Smooth muscle cell (in vitro differentiated cells): ENCODE data around the gene SPG11. TPM values are rescaled to one million over a fixed set of nuclear protein-coding genes. Genes with fewer than 3 reads are reported as not detected.

Experiments
- DNase-seq: peaks from one replicate; lab custom pipeline; 2025; ENCODE audit not compliant: unreplicated experiment; lab: John Stamatoyannopoulos, UW
- H2AFZ ChIP-seq: fragments of 200-600 bp; sonication (generic); 2 replicates; pipeline ENCODE4 v1.6.0; 2016; ENCODE audit warnings: antibody characterized with exemption, low read depth, mild to moderate bottlenecking
- H3F3A ChIP-seq: fragments of 200-600 bp; sonication (generic); 2 replicates; pipeline ENCODE4 v1.6.0; 2017; ENCODE audit warnings: antibody characterized with exemption, low read depth
- H3K27ac ChIP-seq: fragments of 200-600 bp; sonication (generic); 2 replicates; pipeline ENCODE4 v1.5.1; 2016; ENCODE audit warnings: low read depth, mild to moderate bottlenecking
- H3K27me3 ChIP-seq: fragments of 200-600 bp; sonication (generic); 2 replicates; pipeline ENCODE4 v1.6.1; 2016; ENCODE audit warnings: low read depth, mild to moderate bottlenecking
- H3K36me3 ChIP-seq: fragments of 200-600 bp; sonication (generic); 2 replicates; pipeline ENCODE4 v1.5.1; 2016; ENCODE audit warnings: low read depth
- H3K4me1 ChIP-seq: fragments of 200-600 bp; sonication (generic); 2 replicates; pipeline ENCODE4 v1.5.1; 2016; ENCODE audit warnings: low read depth
- H3K4me2 ChIP-seq: fragments of 200-600 bp; sonication (generic); 2 replicates; pipeline ENCODE4 v1.6.0; 2016; ENCODE audit warnings: mild to moderate bottlenecking
- H3K4me3 ChIP-seq: fragments of 200-600 bp; sonication (generic); 2 replicates; pipeline ENCODE4 v1.5.1; 2016; ENCODE audit warnings: mild to moderate bottlenecking
- H3K79me2 ChIP-seq: fragments of 200-600 bp; sonication (generic); 2 replicates; pipeline ENCODE4 v1.6.0; 2016; ENCODE audit warnings: low read depth, mild to moderate bottlenecking
- H3K9ac ChIP-seq: fragments of 200-600 bp; sonication (generic); 2 replicates; pipeline ENCODE4 v1.6.0; 2016; ENCODE audit warnings: low read depth
- H3K9me3 ChIP-seq: fragments of 200-600 bp; sonication (generic); replicated peaks from 2 replicates; pipeline ENCODE4 v1.5.1; 2016; ENCODE audit warnings: low read depth
- H4K20me1 ChIP-seq: fragments of 200-600 bp; sonication (generic); 2 replicates; pipeline ENCODE4 v1.6.0; 2016; ENCODE audit warnings: low read depth
- CTCF ChIP-seq: fragments of 200-600 bp; sonication (generic); IDR thresholded peaks from 2 replicates; pipeline ENCODE4 v1.5.1; 2017; ENCODE audit warnings: borderline replicate concordance, mild to moderate bottlenecking, antibody characterized with exemption; ENCODE audit not compliant: insufficient read depth, poor library complexity, severe bottlenecking
- WGBS: methylation state at CpG from one replicate; pipeline ENCODE4 v1.1.7; 2016; ENCODE audit warnings: low lambda C conversion rate; 5-methylcytosine and 5-hydroxymethylcytosine counted together
- polyA plus RNA-seq: library from polyadenylated mRNA; unstranded; fragments of >200 nt; fragmentation: Nextera tagmentation; extraction: Ambion mirVana; gene quantifications from 2 replicates; pipeline ENCODE4 v1.2.1, GENCODE V29; 2016
- total RNA-seq: library from RNA; depleted of rRNA; stranded (reverse); fragments of >200 nt; gene quantifications from 2 replicates; pipeline ENCODE4 v1.2.3, GENCODE V29; 2014

SPG11 gene
- total and polyA plus RNA-seq, 2 experiments from 2014 or later: 16.2 to 48.6 TPM

- peak within 1 kb of the TSS; percentile 100 for H3K27ac ChIP-seq
- H3K36me3 ChIP-seq: no peaks in the 10 kb centered on the region
- peak within 1 kb of the TSS; percentile 98 for H3K4me2 ChIP-seq
- no peak for TF ChIP-seq CTCF
- H3K4me1 ChIP-seq: peaks cover 4% of the 10 kb centered on the region
- peak; percentile 89 for DNase-seq
- peak within 1 kb of the TSS; percentile 100 for H3K9ac ChIP-seq
- peak within 1 kb of the TSS; percentile 100 for H3K4me3 ChIP-seq
- H3F3A ChIP-seq: peaks cover 3% of the 10 kb centered on the region
- peak within 1 kb of the TSS; percentile 100 for H2AFZ ChIP-seq
- H3K79me2 ChIP-seq: peaks cover 36% of the 10 kb centered on the region
- under 1% methylated on average over 37 of the region's 37 CpGs for WGBS
- H3K9me3 ChIP-seq: no peaks in the 10 kb centered on the region
- no peaks in the 10 kb centered on the region for H3K27me3 ChIP-seq
- peaks cover 44% of the 10 kb centered on the region for H4K20me1 ChIP-seq
These were observed 47.8 kb upstream of the SPG11 start, which contains the start of the genes B2M and PATL2 for GRCh38 chr15:44711096-44711742. Gene B2M (plus strand): TSS chr15:44711517. CDS start chr15:44711547, 30 bp downstream. Gene PATL2 (minus strand): TSS chr15:44711323. CDS start chr15:44676490, 34,833 bp downstream.

GRCh38 chr15:44710236-44711095 lies 47.0 kb upstream of the SPG11 start:
- H3K4me2 ChIP-seq: peak overlapping the region; percentile 95
- H2AFZ ChIP-seq: peak overlapping the region; percentile 100
- peak overlapping the region; percentile 100 for H3K27ac ChIP-seq
- H3K9ac ChIP-seq: peak overlapping the region; percentile 100
- peak overlapping the region; percentile 100 for H3K4me3 ChIP-seq
- no peaks in the 10 kb centered on the region for H3K9me3 ChIP-seq
- WGBS: 44% methylated on average over 11 of the region's 11 CpGs
- peak; percentile 14 for TF ChIP-seq CTCF
- H3K36me3 ChIP-seq: no peaks in the 10 kb centered on the region
- no peaks in the 10 kb centered on the region for H3K27me3 ChIP-seq
- peaks cover 3% of the 10 kb centered on the region for H3F3A ChIP-seq
- peaks cover 4% of the 10 kb centered on the region for H3K4me1 ChIP-seq
- H3K79me2 ChIP-seq: peaks cover 36% of the 10 kb centered on the region
- no peak for DNase-seq
- peaks cover 36% of the 10 kb centered on the region for H4K20me1 ChIP-seq

- Histone ChIP-seq H3K27ac (peak overlapping the region; percentile 21), H3K4me2 (no peak overlapping the region), H3K4me1 (no peaks in the 10 kb centered on the region), H3F3A (peaks cover 3% of the 10 kb centered on the region), H3K4me3 (no peak overlapping the region), H3K36me3 (no peaks in the 10 kb centered on the region), H3K79me2 (peaks cover 7% of the 10 kb centered on the region), H3K9ac (no peak overlapping the region), H4K20me1 (peaks cover 3% of the 10 kb centered on the region), H3K27me3 (no peaks in the 10 kb centered on the region), H2AFZ (no peak overlapping the region), H3K9me3 (no peaks in the 10 kb centered on the region)
- TF ChIP-seq CTCF: no peak
- DNase-seq: no peak
- WGBS: 61% methylated on average over 2 of the region's 2 CpGs
These were observed 43.6 kb upstream of the SPG11 start for GRCh38 chr15:44706946-44707636.
